ENCODE measurements around the gene ARL14.
"Not testable (repeated sequence)": the region's sequence is repeated elsewhere in the genome, so short reads cannot be mapped to it uniquely, and the experiment has no call there.

The ARL14 gene

GRCh38 chr3:160678292-160678842 is 1.4 kb downstream of the ARL14 start:
- no peak for DNase-seq

- DNase-seq: no peak
Measured at GRCh38 chr3:160684368-160684740, 7.4 kb downstream of the ARL14 start.

GRCh38 chr3:160685144-160685766 is 8.3 kb downstream of the ARL14 start:
- no peak for DNase-seq

GRCh38 chr3:160686955-160687535 is 10.1 kb downstream of the ARL14 start:
- DNase-seq: peak; percentile 27

GRCh38 chr3:160691151-160691550 is 14.2 kb downstream of the ARL14 start:
- DNase-seq: no peak

- no peak for DNase-seq
Measured at GRCh38 chr3:160691962-160692361, 15.0 kb downstream of the ARL14 start.

GRCh38 chr3:160693191-160693590 is 16.2 kb downstream of the ARL14 start:
- DNase-seq: no peak

- DNase-seq: no peak
Measured at GRCh38 chr3:160694345-160694744, 17.4 kb downstream of the ARL14 start.

- DNase-seq: no peak
Measured at GRCh38 chr3:160695003-160695402, 18.0 kb downstream of the ARL14 start.

- DNase-seq: no peak
Measured at GRCh38 chr3:160695915-160696327, 19.0 kb downstream of the ARL14 start.

GRCh38 chr3:160697637-160698380 is 20.8 kb downstream of the ARL14 start:
- DNase-seq: no peak

- no peak for DNase-seq
Measured at GRCh38 chr3:160698599-160699195, 21.7 kb downstream of the ARL14 start.

- DNase-seq: no peak
Measured at GRCh38 chr3:160701490-160701889, 24.5 kb downstream of the ARL14 start.

- DNase-seq: no peak
Measured at GRCh38 chr3:160702290-160702689, 25.3 kb downstream of the ARL14 start.

GRCh38 chr3:160703974-160704373 is 27.0 kb downstream of the ARL14 start:
- no peak for DNase-seq

GRCh38 chr3:160707187-160707794 is 30.3 kb downstream of the ARL14 start:
- peak; percentile 50 for DNase-seq

- no peak for DNase-seq
Measured at GRCh38 chr3:160709477-160710182, 32.7 kb downstream of the ARL14 start.

GRCh38 chr3:160713144-160713543 is 36.2 kb downstream of the ARL14 start:
- DNase-seq: not testable (repeated sequence)

- no peak for DNase-seq
Measured at GRCh38 chr3:160719710-160720109, 42.8 kb downstream of the ARL14 start.

- no peak for DNase-seq
Measured at GRCh38 chr3:160720123-160720746, 43.3 kb downstream of the ARL14 start.

GRCh38 chr3:160722331-160722730 is 45.4 kb downstream of the ARL14 start:
- DNase-seq: no peak

GRCh38 chr3:160725338-160725737 is 48.4 kb downstream of the ARL14 start:
- no peak for DNase-seq

Measured in NCI-H526 treated with DMSO at 0.1 percent for 48 hours (cell line).